Neural cell (in vitro differentiated cells): ENCODE results near the gene ZNF396.

ENCODE experiments used
- EP300 ChIP-seq: fragments of 450-650 bp; conservative IDR thresholded peaks from 2 replicates; pipeline ENCODE4 v1.6.1; 2014; ENCODE audit warnings: antibody characterized with exemption, mild to moderate bottlenecking, moderate library complexity; ENCODE audit not compliant: poor library complexity, severe bottlenecking
- EZH2 ChIP-seq: fragments of 200-600, 300-800 bp; shearing (Covaris generic), sonication (generic); IDR thresholded peaks from 2 replicates; pipeline ENCODE4 v1.6.1; 2014; ENCODE audit warnings: antibody characterized with exemption, low read length, borderline replicate concordance, mild to moderate bottlenecking; ENCODE audit not compliant: insufficient read depth, poor library complexity, severe bottlenecking
- POLR2AphosphoS5 ChIP-seq: IDR thresholded peaks from 2 replicates; pipeline ENCODE4 v1.6.1; 2012
- TAF1 ChIP-seq: IDR thresholded peaks from 2 replicates; pipeline ENCODE4 v1.6.1; 2012; ENCODE audit warnings: low read depth
- TF ChIP-seq, protein P1 (sequence below): fragments of 450-650 bp; IDR thresholded peaks from 2 replicates; pipeline ENCODE4 v1.5.1; 2014; ENCODE audit warnings: antibody characterized with exemption, mild to moderate bottlenecking, moderate library complexity; ENCODE audit not compliant: poor library complexity, severe bottlenecking

DNA sequence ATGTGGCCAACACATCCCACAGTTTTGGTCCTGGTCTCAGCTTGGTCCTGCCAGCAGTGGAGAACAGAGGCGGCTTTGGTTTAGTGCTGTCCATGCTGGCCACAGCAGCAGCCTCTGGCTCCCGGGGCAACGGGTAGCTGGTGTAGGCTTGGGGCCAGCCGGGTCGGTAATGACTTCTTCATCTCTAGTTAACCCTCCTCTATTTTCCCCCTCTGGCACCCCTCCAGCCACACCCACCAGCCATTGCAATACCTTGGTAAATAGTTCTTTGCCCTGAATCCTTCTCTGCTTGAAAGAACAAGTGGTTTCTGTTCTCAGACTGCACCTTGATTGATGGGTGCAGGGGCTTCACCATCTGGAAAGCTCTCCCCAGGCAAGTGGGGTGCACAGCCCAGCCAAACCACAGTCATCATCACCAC lies 31.7 kb upstream of the ZNF396 start:
- TF ChIP-seq TAF1, result no peak
- TF ChIP-seq, protein P1, sequence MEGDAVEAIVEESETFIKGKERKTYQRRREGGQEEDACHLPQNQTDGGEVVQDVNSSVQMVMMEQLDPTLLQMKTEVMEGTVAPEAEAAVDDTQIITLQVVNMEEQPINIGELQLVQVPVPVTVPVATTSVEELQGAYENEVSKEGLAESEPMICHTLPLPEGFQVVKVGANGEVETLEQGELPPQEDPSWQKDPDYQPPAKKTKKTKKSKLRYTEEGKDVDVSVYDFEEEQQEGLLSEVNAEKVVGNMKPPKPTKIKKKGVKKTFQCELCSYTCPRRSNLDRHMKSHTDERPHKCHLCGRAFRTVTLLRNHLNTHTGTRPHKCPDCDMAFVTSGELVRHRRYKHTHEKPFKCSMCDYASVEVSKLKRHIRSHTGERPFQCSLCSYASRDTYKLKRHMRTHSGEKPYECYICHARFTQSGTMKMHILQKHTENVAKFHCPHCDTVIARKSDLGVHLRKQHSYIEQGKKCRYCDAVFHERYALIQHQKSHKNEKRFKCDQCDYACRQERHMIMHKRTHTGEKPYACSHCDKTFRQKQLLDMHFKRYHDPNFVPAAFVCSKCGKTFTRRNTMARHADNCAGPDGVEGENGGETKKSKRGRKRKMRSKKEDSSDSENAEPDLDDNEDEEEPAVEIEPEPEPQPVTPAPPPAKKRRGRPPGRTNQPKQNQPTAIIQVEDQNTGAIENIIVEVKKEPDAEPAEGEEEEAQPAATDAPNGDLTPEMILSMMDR, result no peak
- no peak for TF ChIP-seq EP300
- no peak for TF ChIP-seq POLR2AphosphoS5
- no peak for TF ChIP-seq EZH2
